ENCODE measurements around the gene UBE2I.

- TF ChIP-seq POLR2A (IDR thresholded peaks at IDR 0.05) (no peak), CTCF (IDR thresholded peaks at IDR 0.05) (no peak)
Measured at GRCh38 chr16:1265826-1266225, 43.6 kb upstream of the UBE2I start.
